OCI-LY1 (cell line): ENCODE results near the gene FOXK2.

Experiments used
- CTCF ChIP-seq: fragments of 200-600 bp; sonication (generic), shearing (Covaris generic); IDR thresholded peaks from 2 replicates; pipeline ENCODE4 v1.5.1; 2017; ENCODE audit warnings: mild to moderate bottlenecking, antibody characterized with exemption, low read length, moderate library complexity, mixed read lengths
- EZH2 ChIP-seq: fragments of 200-600 bp; sonication (generic), shearing (Covaris generic); IDR thresholded peaks from 2 replicates; pipeline ENCODE4 v1.8.0; 2017; ENCODE audit warnings: borderline replicate concordance, mixed run types, mild to moderate bottlenecking, antibody characterized with exemption, low read length, moderate library complexity, mixed read lengths

- TF ChIP-seq CTCF, result no peak
- no peak for TF ChIP-seq EZH2
Observed at GRCh38 chr17:82503094-82503727, 16.3 kb upstream of the FOXK2 start.
